ENCODE results near the gene GLDC.

DNA sequence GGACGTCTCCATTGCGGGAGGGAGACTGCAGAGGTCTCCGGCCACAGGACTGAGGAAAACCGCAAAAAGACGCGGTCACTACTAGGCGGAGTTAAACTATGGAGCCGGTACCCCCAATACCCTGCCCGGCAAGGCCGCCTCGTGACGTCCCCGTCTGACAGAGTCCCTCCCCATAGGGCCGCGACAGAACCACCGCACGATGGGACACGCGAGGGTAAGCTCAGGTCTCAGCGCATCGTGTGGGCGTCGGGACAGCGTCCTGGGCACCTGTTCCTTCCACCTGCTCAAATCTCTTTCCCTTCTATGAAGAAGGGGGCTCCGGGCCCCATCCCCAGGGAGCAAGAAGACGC, 35.2 kb upstream of the GLDC start:
- TF ChIP-seq, protein P1, sequence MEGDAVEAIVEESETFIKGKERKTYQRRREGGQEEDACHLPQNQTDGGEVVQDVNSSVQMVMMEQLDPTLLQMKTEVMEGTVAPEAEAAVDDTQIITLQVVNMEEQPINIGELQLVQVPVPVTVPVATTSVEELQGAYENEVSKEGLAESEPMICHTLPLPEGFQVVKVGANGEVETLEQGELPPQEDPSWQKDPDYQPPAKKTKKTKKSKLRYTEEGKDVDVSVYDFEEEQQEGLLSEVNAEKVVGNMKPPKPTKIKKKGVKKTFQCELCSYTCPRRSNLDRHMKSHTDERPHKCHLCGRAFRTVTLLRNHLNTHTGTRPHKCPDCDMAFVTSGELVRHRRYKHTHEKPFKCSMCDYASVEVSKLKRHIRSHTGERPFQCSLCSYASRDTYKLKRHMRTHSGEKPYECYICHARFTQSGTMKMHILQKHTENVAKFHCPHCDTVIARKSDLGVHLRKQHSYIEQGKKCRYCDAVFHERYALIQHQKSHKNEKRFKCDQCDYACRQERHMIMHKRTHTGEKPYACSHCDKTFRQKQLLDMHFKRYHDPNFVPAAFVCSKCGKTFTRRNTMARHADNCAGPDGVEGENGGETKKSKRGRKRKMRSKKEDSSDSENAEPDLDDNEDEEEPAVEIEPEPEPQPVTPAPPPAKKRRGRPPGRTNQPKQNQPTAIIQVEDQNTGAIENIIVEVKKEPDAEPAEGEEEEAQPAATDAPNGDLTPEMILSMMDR (IDR thresholded peaks at IDR 0.05), result no peak
- no peak for TF ChIP-seq POLR2A (IDR thresholded peaks at IDR 0.05)
